Neural progenitor cell (in vitro differentiated cells): ENCODE data around the gene NAT10. TPM values are rescaled to one million over a fixed set of nuclear protein-coding genes. Genes with fewer than 3 reads are reported as not detected.

Experiments
- DNase-seq: peaks from one replicate; pipeline ENCODE4 v3.0.0-alpha.2; 2016; ENCODE audit warnings: low spot score
- H2AFZ ChIP-seq: fragments of 200-600 bp; sonication (generic); replicated peaks from 2 replicates; pipeline ENCODE4 v1.6.1; 2016; ENCODE audit warnings: antibody characterized with exemption
- H3F3A ChIP-seq: fragments of 200-600 bp; sonication (generic); 2 replicates; pipeline ENCODE4 v1.6.1; 2016; ENCODE audit warnings: antibody characterized with exemption, low read depth
- H3K27ac ChIP-seq: fragments of 200-600 bp; sonication (generic); 2 replicates; pipeline ENCODE4 v1.5.1; 2016; ENCODE audit warnings: mild to moderate bottlenecking
- H3K27me3 ChIP-seq: fragments of 200-600 bp; sonication (generic); 2 replicates; pipeline ENCODE4 v1.6.1; 2016; ENCODE audit warnings: mild to moderate bottlenecking, moderate library complexity
- H3K36me3 ChIP-seq: fragments of 200-600 bp; sonication (generic); 2 replicates; pipeline ENCODE4 v1.5.1; 2016
- H3K4me1 ChIP-seq: fragments of 200-600 bp; sonication (generic); 2 replicates; pipeline ENCODE4 v1.6.1; 2016; ENCODE audit warnings: mixed run types
- H3K4me2 ChIP-seq: fragments of 200-600 bp; sonication (generic); 2 replicates; pipeline ENCODE4 v1.6.1; 2016
- H3K4me3 ChIP-seq: fragments of 200-600 bp; sonication (generic); 2 replicates; pipeline ENCODE4 v1.5.1; 2016
- H3K79me2 ChIP-seq: fragments of 200-600 bp; sonication (generic); 2 replicates; pipeline ENCODE4 v1.6.1; 2016; ENCODE audit warnings: low read depth
- H3K9ac ChIP-seq: fragments of 200-600 bp; sonication (generic); 2 replicates; pipeline ENCODE4 v1.6.1; 2016
- H3K9me3 ChIP-seq: fragments of 200-600 bp; sonication (generic); 2 replicates; pipeline ENCODE4 v1.5.1; 2016; ENCODE audit warnings: low read depth
- H4K20me1 ChIP-seq: fragments of 200-600 bp; sonication (generic); 2 replicates; pipeline ENCODE4 v1.6.1; 2016; ENCODE audit warnings: low read depth
- H3K27ac Mint-ChIP-seq: 3 replicates; pipeline ENCODE4 v1.8.0; 2021; ENCODE audit warnings: mixed read lengths
- H3K27me3 Mint-ChIP-seq: 2 replicates; pipeline ENCODE4 v1.8.0; 2022; ENCODE audit warnings: low read depth, mild to moderate bottlenecking, inconsistent platforms, moderate library complexity, mixed read lengths; ENCODE audit not compliant: insufficient read depth
- H3K36me3 Mint-ChIP-seq: 3 replicates; pipeline ENCODE4 v1.8.0; 2021; ENCODE audit warnings: mixed read lengths
- H3K4me1 Mint-ChIP-seq: 3 replicates; pipeline ENCODE4 v1.8.0; 2021; ENCODE audit warnings: mixed read lengths
- H3K4me3 Mint-ChIP-seq: 3 replicates; pipeline ENCODE4 v1.8.0; 2021; ENCODE audit warnings: mild to moderate bottlenecking, moderate library complexity, mixed read lengths
- H3K9me3 Mint-ChIP-seq: 3 replicates; pipeline ENCODE4 v1.8.0; 2020; ENCODE audit warnings: mixed read lengths
- EZH2 ChIP-seq: fragments of 200-600 bp; sonication (generic); IDR thresholded peaks from 2 replicates; pipeline ENCODE4 v1.6.1; 2017; ENCODE audit warnings: antibody characterized with exemption, mild to moderate bottlenecking, moderate library complexity
- EZH2phosphoT487 ChIP-seq: fragments of 200-600 bp; sonication (generic); IDR thresholded peaks from 2 replicates; pipeline ENCODE4 v1.6.1; 2017; ENCODE audit warnings: antibody characterized with exemption
- total RNA-seq: library from RNA; depleted of rRNA; stranded (reverse); fragments of >200 nt; gene quantifications from 2 replicates; pipeline ENCODE4 v1.2.3, GENCODE V29; 2015; ENCODE audit warnings: low replicate concordance
- TF ChIP-seq, protein P1 (sequence below): fragments of 200-600 bp; sonication (generic); IDR thresholded peaks from 2 replicates; pipeline ENCODE4 v1.5.1; 2017; ENCODE audit warnings: antibody characterized with exemption, mild to moderate bottlenecking

NAT10 gene
- 42.9 and 44.6 TPM in 2 replicates for total RNA-seq

DNA sequence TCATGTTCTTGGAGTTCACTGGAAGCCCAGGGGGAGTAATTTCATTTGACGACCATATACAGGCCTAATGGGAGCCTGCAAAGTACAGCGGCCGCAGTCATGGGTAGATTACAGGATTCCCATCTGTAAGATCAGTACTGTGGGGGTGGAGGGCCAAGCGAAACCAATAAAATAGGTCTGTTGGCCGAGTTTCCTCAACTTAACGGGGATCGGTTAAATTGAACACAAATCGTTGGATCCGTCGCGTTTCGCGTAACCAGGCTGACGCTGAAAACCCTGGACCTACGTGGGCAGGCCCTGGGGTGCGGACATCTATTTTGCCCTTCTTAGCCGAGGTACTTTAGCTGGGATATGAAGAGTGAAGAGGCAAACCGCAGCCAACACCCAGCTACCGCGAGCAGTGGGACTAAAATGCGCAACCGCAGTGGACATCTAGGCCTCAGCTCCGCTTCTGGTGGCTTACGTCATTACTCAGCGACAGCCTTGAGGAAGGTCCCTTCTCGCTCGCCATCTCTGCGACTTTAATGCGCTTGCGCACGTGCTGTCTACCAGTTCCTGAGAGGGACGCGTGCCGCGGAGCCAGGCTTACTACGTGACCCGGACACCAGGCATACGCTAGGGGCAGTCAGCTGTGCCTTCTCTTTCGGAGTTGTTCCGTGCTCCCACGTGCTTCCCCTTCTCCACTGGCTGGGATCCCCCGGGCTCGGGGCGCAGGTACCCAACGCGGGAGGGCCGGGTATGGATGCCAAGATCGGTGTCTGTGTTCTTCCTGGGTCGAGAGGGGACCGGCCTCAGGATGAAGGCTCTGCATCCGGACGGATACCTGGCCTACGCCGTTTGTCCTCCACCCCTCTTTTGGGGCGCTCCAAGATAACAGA lies at the start of gene NAT10:
TSS of gene NAT10 (plus strand) at position 551 of the 878 bp plus-strand sequence. CDS start 2,597 bp downstream, outside the sequence.
- Histone ChIP-seq H3K4me1 (peaks cover 3% of the 10 kb centered on the region), H2AFZ (peak within 1 kb of the TSS; percentile 71), H3K4me2 (peak within 1 kb of the TSS; percentile 85), H3K9me3 (no peaks in the 10 kb centered on the region), H3F3A (peaks cover 56% of the 10 kb centered on the region), H4K20me1 (no peaks in the 10 kb centered on the region), H3K36me3 (peaks cover 8% of the 10 kb centered on the region), H3K27me3 (no peaks in the 10 kb centered on the region), H3K4me3 (peak within 1 kb of the TSS; percentile 81), H3K9ac (peak within 1 kb of the TSS; percentile 91), H3K79me2 (peaks cover 31% of the 10 kb centered on the region), H3K27ac (peak within 1 kb of the TSS; percentile 89)
- Mint-ChIP-seq H3K27ac (peak within 1 kb of the TSS; percentile 64), H3K4me1 (peaks cover 20% of the 10 kb centered on the region), H3K36me3 (peaks cover 3% of the 10 kb centered on the region), H3K9me3 (no peaks in the 10 kb centered on the region), H3K4me3 (peak within 1 kb of the TSS; percentile 95), H3K27me3 (peaks cover 13% of the 10 kb centered on the region)
- peak; percentile 99 for DNase-seq
- TF ChIP-seq, protein P1, sequence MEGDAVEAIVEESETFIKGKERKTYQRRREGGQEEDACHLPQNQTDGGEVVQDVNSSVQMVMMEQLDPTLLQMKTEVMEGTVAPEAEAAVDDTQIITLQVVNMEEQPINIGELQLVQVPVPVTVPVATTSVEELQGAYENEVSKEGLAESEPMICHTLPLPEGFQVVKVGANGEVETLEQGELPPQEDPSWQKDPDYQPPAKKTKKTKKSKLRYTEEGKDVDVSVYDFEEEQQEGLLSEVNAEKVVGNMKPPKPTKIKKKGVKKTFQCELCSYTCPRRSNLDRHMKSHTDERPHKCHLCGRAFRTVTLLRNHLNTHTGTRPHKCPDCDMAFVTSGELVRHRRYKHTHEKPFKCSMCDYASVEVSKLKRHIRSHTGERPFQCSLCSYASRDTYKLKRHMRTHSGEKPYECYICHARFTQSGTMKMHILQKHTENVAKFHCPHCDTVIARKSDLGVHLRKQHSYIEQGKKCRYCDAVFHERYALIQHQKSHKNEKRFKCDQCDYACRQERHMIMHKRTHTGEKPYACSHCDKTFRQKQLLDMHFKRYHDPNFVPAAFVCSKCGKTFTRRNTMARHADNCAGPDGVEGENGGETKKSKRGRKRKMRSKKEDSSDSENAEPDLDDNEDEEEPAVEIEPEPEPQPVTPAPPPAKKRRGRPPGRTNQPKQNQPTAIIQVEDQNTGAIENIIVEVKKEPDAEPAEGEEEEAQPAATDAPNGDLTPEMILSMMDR: peak; percentile 32
- no peak for TF ChIP-seq EZH2

DNA sequence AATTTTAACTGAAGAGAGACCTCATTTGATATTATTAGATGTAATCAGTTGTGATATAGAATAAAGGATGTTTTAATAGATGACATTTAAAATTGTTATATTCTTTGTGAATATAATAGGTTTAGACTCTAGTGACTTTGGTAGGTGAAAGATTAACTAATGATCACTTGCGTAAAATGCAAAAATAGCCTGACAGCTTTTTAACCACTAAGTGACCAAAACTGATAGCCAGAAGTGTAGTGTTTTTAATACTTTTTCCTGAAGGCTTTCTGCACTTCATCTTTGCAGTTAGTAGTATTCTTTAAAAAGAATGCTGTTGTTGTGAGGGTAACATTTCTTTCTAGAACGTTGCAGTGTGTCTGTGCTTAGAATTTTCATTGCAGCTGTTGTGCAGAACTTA lies 48.8 kb upstream of the NAT10 start:
- Mint-ChIP-seq H3K9me3 (no peaks in the 10 kb centered on the region), H3K4me1 (peaks cover 21% of the 10 kb centered on the region), H3K27me3 (peaks cover 5% of the 10 kb centered on the region), H3K27ac (no peak overlapping the region), H3K36me3 (peaks cover 36% of the 10 kb centered on the region), H3K4me3 (no peak overlapping the region)
- H3K4me3 ChIP-seq: peak overlapping the region; percentile 100
- H3K27ac ChIP-seq: no peak overlapping the region
- H3K9me3 ChIP-seq: no peaks in the 10 kb centered on the region
- peaks cover 20% of the 10 kb centered on the region for H3F3A ChIP-seq
- no peak overlapping the region for H2AFZ ChIP-seq
- TF ChIP-seq EZH2: no peak
- no peak for TF ChIP-seq EZH2phosphoT487
- TF ChIP-seq, protein P1: no peak
- H3K9ac ChIP-seq: no peak overlapping the region
- peaks cover 96% of the 10 kb centered on the region for H3K79me2 ChIP-seq
- peaks cover 18% of the 10 kb centered on the region for H3K4me1 ChIP-seq
- peaks cover 21% of the 10 kb centered on the region for H3K36me3 ChIP-seq
- H3K27me3 ChIP-seq: no peaks in the 10 kb centered on the region
- no peak for DNase-seq
- peaks cover 80% of the 10 kb centered on the region for H4K20me1 ChIP-seq
- H3K4me2 ChIP-seq: peak overlapping the region; percentile 88

DNA sequence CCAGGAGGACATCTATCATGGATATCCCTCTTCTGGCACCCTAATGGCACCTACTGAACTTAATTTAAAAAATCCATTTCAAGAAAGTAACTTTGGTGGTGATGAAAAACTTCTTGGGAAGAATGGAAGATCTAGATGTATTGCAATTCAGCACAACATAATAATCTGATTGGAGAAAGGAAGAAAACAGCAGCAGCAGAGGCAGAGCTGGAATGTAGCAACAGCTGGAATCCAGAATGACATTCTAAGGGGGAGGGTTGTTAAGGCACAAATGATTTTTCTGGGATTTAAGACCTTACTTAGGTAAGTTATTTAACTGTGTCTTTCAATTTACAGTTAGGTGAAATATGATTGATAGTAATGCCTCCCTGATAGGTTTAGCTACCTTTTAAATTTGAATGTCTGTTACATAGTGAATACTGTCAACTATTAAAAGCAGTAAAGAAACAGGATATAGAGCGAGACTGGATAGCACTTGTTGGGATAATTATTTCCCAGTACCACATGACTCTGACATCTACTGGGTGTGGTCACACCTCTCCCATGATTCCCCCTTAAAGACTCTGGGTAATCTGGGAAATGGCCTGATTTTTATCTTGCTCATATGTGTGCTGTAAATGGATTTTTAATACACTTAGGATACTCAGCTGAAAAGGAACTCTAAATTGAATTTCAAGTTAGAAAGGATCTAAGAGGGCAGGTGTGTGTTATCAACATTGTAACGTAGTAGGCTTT lies 42.2 kb upstream of the NAT10 start:
- Mint-ChIP-seq H3K9me3 (no peaks in the 10 kb centered on the region), H3K36me3 (peaks cover 34% of the 10 kb centered on the region), H3K4me1 (peaks cover 8% of the 10 kb centered on the region), H3K27ac (no peak overlapping the region), H3K27me3 (no peaks in the 10 kb centered on the region), H3K4me3 (no peak overlapping the region)
- TF ChIP-seq, protein P1: no peak
- no peak for TF ChIP-seq EZH2phosphoT487
- no peak for TF ChIP-seq EZH2
- no peaks in the 10 kb centered on the region for H3K27me3 ChIP-seq
- H3K4me3 ChIP-seq: no peak overlapping the region
- peaks cover 13% of the 10 kb centered on the region for H3K36me3 ChIP-seq
- no peak for DNase-seq
- H3K9ac ChIP-seq: no peak overlapping the region
- H3K4me1 ChIP-seq: no peaks in the 10 kb centered on the region
- H3K27ac ChIP-seq: peak overlapping the region; percentile 18
- H2AFZ ChIP-seq: no peak overlapping the region
- peaks cover 100% of the 10 kb centered on the region for H3K79me2 ChIP-seq
- no peak overlapping the region for H3K4me2 ChIP-seq
- no peaks in the 10 kb centered on the region for H3K9me3 ChIP-seq
- peaks cover 5% of the 10 kb centered on the region for H3F3A ChIP-seq
- H4K20me1 ChIP-seq: peaks cover 99% of the 10 kb centered on the region
